Stimulated activated CD4-positive, alpha-beta T cell treated with anti-CD3 and anti-CD28 coated beads, Interleukin-15, amount 100 ng/mL, for 24 hours (primary cell): ENCODE measurements around the gene AKAP8L.

ENCODE experiments used
- DNase-seq: peaks from one replicate; pipeline ENCODE4 v3.0.0-alpha.2; 2020

The AKAP8L gene

DNA sequence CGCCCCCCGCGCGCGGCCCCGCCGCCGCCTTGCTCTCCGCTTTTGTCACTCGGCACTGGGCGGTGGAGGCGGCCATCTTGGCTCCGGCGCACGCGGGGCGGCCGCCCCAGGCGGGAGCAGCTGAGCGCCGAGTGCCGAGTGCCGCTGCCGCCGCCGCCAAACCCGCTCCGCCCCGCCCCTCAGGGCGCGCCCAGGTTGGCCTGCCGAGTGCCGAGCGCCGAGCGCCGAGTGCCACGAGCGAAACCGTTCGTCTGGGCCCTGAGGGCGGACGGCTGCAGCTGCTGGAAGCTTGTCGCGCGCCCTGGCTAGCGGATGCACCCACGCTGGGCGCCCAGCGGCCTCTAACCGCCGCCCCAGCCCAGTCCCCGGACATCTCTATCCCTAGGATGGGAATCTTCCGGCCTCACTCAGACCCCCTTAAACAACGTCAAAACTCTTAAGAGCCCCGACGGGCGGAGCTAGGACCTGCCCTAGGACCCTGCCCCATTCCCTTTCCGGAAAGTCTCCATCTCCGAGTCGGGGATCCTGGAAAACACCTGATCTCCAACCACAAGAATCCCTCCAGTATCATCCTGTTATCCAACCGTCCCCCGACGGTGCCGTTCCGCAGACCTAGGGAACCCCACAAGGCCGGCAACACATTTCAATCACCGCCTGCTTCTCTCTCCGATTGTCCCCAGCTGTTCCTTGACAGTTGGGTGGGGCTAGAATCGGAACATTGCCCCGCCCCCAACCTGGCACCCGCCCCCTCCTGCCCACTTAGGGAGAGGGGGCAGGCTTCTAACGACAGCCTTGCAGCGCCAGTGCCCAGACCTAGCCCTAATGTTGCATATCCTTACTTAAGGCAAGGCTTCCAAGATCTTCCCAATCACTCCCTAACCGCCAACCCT, 14.1 kb upstream of the AKAP8L start:
- peak; percentile 95 for DNase-seq

DNA sequence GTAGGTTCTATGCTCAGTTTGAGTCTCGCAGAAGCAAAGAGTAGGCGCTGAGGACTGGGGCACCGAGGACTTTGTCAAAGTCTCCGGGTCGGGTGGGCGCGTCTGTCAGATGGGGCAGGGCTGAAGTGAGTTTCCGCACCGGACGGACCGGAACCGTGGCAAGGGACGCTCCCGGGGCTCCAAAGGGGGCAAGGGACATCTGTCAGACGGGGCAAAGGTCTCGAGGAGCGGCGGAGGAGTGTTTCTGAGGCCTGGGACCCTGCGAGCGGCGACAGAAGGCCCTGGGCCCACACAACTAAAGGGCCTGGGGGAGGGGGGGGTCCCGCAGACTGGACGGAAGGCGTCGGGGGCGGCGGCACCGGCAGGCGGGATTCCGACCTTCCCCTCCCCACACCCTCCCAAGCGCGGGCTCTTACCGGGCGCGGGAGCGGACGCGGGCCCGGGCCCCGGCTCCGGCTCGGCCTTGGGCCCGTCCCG, 13.3 kb upstream of the AKAP8L start:
- peak; percentile 53 for DNase-seq

DNA sequence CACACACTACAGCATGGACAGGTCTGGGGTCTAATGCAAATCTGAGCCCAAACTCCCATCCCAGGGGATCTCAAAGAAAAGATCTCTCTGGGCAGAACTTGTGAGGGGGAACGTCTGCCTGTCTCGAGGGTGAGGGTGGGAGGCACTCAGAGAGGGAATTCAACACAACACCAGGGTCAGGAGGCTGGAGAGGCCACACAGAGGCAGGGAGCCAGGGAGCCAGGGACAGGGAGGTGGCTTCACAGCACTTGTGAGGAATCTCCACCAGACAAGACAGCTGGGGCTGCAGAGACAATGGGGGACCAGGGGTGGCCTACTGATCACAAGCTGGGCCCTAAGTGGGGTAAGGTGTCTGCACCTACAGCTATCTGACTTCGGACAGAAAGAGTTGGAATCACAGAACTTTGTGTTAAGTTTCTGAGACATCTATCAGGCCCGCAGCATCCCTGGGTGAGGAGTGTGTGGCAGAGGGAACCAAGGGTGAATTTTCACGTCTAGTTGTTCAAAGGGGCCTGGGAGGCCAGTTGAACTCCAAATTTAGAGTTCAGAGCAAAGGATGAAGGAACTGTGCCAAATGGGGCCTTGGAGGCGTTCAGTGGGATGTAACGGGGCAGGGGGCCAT, 12.7 kb upstream of the AKAP8L start:
- DNase-seq = no peak

DNA sequence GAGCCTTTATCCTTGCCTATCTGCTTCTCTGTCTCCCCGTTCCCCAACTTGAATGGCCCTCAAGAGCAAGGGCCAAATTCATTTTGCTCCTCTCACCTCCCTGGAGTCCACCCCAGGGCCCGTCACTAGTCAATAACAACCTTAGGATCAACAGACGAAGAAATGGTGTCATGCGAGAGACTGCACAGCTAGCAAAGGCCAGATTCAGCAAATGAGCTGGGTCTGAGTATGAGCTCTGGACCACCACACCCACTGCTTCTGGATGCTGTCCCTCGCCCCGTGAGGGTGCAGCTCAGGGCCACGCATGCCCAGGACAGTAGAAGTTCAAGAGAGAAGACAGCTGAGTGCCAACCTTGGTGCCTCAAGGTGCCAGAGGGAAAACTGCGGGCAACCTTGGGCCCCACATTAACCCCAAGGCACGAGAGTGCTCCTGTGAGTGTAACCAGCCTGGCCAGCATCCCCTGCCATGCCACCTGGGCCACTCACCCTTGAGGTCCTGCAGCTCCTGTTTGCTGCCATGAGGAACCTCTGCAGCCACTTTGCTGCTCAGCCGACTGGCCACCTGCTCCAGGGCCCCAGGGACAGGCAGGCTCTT, 11.8 kb upstream of the AKAP8L start:
- DNase-seq = no peak

DNA sequence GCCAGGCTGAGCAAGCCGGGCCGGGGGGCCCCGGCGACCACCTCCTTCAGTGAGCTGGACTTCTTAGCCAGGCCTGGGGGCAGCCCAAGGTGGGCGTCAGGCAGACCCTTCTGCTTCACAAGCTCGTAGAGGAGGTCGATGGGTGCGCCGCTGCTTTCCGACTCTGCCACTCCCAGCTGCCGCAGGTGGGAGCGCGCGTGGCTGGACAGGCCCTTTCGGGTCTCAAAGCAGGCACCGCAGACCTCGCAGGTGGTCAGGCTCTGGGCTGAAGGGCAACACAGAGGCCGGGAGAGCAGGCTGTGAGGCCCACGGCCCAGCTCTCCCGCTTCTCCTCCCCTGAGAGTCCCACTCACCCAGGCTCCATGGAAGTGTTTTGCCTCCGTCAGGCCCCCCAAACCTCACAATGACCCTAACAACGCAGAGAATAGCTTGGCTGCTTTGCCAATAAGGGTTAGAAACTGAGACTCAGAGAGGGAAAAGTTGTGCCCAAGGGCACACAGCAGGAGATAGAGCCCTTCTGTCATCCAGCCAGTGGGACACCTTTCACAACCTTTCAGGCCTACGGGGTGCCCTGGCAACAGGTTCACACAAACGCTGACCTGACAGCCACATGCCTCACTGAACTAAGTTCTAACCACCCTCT, 11.2 kb upstream of the AKAP8L start:
- DNase-seq = no peak

DNA sequence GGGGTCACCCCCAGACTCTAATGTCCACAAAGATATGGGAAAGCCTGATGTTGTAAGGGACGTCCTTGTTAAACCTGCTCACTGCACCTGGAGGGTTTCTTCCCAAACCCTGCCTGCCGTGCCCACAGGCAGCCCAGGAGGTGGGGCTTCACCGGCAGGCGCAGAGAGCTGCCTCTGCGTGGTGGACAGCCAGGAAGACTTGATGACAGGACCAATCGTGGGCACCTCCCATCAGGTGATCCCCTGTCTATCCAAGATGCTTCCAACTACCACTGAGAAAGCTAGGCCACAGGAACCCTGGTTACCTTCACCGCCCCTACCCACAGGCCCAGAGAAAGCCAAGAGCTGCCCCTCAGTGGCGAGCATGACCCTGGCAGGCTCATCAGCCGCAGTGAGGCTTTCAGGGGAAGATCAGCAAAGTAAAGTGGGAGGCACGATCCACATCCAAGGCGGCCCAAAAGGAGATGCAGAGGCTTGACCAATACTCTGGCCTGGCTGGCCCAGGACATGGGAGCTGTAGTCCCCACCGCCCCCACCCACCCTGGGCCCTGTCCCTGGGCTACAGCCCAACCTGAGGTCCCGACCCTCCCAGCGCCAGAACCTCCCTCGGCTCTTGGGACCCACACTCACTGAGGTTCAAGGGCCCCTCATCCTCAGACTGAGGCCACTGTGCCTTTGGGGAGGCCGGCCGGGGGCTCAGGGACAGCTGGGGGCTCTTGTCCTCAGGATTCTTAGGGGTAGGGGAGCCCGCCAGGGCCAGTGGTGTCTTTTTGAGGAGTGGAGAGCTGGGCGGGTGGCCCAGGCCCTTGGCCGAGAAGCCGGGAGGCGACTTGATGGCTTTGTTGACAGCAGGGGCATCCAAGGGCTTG, 10.4 kb upstream of the AKAP8L start:
- no peak for DNase-seq

DNA sequence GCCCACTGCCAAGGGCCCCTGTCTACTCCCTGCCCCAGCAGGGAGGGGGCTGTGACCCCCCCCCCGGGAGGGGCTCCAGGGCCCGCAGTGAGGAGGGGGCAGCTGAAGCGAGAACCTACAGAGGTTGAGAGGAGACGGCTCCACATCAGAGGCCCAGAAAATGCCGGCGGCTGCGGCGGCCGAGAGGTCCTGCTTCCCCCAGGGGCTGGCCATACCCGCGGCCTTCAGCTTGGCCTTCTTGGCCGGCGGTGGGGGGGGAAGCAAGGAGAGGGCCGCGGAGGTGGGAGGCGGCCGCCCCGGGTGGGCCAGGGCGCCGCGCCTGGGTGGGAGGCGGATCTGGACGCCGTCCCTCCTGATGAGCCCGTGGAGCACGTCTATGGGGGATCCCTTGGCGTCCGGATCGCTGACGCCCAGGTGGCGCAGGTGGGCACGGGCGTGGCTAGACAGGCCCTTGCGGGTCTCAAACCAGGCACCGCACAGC, 9.2 kb upstream of the AKAP8L start:
- DNase-seq = no peak

DNA sequence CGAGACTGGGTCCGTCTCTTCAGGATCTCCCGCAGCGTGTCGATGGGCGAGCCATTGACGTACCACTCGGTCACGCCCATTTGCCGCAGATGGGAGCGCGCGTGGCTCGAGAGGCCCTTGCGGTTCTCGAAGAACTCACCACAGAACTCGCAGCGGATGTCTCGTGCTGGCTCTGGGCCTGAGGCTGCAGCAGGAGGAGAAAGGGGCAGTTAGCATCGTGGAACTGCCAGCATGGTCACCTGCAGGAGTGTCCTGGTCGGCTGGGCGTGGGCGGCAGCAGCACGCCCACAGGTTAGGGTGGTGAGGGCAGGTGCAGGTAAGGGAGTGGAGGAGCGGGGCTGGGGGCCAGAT, 8.5 kb upstream of the AKAP8L start:
- no peak for DNase-seq

DNA sequence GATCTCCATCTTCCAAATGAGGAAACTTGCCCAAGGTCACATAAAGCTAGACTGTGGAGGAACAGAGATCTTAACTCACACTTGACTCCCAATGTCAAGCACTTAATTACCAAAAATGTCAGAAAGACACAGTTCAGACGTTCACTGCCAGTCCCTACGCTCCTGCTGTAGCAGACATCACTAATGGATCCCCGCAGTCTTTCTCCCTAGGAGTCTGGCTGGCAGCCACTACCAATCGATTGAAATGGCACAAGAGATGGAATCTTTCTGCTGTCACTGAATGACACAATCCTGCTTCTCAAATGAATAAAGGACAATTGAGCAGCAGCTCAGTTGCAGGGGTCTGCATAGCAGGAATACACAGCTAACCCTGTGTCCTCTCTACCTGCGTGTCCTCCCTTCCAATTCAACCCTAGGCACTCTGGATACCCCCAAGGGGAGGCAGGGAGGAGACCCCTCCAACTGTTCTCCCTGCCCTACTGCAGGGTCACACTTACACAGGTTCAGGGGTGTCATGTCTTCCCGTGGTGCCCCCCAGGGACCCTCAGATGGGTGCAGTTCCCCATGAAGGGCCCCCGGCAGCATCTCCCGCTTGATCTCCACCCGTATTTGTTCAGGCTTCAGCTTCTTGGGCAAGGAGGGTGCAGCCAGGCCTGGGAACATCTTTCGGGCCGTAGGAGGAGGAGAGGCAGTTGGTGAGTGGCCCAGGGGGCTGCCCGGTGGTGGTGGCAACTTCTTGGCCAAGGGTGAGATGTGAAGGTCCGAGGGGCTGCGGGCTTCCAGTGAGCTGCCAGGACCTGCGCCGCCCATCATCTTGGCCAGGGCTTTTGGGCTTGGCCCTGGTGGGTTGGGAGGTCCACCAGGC, 7.9 kb upstream of the AKAP8L start:
- no peak for DNase-seq

DNA sequence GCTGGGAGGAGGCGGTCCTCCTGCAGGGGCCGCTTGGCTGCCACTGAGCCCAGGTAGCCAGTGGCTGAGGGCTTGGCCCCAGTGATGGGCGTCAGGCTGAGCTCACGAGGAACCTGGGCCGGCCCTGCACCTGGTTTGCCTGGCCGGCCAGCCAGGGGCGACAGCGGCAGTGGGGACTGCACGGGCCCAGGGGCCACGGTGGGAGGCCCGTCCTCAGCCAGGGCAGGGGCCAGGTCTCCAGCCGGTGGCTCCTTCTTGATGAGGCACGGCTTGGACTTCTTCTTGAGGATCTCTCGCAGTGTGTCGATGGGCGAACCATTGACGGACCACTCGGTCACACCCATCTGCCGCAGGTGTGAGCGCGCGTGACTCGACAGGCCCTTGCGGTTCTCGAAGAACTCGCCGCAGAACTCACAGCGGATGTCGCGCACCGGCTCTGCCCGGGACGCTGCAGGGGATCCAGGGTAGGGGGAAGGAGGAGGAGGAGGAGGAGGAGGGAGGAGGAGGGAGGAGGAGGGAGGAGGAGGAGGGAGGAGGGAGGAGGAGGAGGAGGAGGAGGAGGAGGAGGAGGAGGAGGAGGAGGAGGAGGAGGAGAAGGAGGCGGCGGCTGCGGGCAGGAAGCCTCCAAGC, 6.6 kb upstream of the AKAP8L start:
- DNase-seq = no peak

DNA sequence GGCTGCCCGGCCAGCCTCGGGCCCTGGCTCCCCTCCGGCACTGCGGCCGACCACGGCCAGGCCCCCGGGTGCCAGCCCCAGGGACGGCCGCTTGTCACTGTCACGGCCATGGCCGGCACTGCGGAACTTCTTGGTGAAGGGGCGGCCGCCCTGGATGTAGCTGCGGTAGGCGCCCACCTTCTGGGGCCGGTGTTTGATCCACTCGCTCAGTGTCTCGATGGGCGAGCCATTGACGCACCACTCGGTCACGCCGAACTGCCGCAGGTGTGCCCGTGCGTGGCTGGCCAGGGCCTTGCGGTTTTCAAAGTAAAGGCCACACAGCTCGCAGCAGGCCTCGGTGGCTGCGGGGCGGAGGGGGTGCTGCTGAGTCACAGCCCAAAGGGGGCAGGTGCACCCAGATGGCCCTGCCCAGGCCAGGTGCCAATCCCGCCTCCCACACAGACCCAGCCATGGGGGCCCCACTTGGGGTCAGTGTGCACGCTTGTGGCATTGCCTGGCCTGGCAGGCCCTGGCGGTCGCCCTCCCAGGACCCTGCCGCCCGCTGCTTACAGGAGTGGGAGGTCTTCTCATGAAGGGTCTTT, 6.0 kb upstream of the AKAP8L start:
- no peak for DNase-seq

DNA sequence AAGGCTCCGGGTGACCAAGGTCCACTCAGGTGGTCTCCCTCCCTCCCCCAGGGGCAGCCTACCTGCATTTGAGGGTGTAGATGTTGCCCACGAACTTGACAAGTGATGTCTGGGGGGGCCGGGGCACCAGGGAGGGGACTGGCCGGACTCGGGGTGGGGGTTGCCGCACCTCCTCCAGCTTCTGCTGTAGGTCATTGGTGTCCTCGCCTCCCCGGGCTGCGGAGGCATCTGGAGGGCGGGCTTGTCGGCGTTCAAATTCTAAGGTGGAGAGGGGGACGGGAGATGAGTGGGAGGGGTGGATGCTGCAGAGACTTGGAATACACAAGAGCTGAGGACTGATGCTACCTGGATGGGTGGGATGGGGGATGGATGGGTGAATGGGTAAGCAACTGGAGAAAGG, 5.3 kb upstream of the AKAP8L start:
- no peak for DNase-seq

DNA sequence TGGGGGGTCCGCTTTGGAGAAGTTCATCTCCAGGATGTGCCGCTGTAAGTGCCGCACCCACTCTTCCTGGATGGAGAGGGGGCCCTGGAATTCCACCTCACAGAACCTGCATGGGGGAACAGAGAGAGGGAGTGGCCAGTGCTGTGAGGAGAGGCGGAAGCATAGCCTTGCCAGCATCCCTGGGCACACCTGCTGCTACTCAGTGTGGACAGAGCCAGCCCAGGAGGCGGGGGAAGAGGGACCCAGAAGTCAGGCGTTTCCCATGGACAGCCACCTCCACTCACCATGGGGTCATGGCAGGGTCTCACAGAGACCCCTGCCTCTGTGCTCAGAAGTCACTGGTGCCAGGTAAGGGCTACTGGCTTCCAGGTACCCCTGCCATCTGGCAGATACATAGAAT, 4.3 kb upstream of the AKAP8L start:
- no peak for DNase-seq

DNA sequence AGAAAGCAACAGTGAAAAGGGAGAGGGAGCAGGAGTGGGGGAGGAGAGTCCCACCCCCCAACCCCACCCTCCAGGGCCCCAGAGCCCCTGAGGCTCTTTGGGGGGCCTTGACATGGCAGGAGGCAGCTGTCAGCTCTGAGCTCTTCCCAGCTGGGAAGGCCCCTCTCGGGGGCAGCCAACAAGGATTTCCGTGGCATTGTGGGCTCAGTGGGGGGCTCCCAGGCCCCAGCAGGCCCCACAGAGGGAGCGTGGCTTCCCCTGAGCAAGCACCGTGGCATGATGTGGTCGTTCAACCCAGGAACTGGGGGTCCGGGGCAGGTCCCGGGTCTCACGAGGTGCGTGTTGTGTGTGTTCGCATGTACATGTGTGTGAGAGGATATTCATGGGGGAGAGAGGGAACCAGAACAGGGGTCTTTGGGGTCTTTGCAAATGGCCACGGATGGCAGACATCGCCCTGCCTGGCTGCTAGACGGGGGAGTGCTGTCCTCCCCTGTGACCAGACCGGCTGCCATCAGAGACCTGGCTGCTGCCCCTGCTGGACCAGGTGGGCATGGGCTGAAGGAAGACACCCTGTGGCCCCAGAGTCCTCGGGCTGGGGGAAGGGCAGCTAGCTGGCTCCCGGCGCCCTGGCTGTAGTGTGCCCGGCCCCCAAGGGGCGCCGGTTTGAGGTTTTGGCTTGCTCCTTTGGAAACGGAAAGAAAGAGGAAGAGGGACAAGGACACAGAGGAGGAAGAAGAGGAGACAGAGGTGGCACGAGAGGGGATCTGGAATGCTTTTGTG, 3.7 kb upstream of the AKAP8L start:
- no peak for DNase-seq

DNA sequence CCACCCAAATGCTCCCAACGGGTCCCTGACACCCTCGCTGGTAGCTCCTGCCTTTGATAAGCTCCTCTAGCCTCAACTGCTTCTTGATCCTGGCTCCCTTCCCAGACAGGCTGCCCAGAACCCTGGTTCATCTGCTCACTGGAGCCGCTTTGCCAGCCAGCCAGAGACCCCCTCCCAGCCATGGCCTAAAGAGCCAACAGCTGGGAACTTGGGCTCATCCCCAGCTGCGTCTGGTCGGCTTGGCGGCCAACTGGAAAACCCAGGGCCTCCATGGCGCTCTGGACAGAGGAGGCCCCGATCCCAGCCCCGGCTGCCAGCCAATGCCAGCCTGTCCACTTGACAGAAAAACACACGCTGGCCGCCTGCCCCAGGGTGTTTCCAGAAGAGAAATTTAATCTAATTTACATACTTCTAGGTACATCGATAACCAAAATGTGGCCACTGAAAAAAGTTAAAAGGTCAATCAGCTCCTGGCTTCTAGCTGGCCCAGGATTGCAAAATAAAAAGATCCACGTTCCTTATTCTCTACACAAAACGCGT, 3.0 kb upstream of the AKAP8L start:
- DNase-seq = no peak

DNA sequence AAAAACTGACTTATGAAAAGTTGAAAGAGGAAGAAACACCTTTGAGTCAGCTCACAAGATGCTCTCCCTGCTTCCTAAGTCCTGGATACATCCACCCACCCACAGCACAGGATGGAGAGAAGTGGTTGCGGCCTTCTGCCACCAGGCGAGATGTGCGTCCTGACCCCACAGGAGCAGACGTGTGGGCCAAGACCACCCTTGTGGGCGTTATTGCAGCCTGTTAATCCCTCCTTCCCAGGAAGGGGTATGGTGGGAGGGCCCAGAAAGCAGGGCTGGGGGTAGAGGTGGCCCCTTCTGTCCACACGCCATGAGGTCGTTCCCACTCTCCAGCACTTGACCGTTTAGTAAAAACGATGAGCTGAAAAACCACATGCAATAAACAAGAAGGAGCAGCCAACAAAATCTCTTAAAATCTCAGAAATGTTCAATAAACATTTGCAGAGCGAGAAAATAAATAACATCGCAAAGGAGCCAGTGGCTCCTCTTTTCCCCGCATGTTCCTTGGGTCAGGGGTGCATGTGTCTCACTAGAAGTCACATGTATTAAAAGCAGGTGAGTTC, 2.4 kb upstream of the AKAP8L start:
- no peak for DNase-seq

DNA sequence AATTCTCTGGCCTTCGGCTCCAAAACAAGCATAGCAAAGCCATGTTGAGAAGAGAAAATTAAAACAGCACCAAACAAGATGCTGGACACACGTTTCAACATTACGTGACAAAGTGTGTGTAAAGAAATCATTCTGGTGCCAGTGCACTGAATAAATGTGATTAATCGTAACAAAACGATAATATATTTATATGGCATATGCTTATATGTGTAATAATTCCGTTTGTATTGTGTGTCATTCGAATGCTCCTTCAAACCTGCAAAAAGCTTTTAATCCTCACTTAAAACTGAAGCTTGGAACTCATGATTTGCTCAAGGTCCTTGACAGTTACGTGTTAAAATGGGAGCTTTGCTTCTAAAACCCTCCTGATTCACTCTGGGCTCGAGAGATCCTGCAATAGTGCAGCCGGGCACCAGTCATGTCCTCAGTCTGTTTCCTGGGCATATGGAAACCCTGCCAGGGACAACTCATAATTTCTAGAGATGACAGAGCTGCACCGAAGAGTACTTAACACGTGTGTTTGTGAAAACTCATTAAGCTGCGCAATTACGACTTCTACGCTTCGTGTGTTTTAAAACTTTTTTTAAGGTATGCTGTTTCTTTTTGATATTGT, 731 bp upstream of the AKAP8L start:
- DNase-seq = no peak

DNA sequence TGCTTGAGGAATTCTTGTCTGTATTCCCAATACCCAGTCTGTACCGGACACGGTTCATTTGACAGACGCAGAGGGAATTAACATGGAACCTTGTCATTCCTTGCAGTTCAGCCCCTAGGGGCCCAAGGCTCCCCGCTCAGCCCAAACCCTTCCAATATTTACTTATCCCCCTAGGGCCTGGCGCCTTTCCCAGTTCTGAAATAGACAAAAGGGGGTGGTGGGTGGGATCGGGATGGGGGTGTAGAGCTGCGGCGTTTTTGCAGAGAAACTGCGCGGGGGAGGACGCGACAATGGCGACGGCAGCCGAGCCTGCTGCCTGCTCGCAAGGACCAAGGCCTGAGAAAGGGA, 583 bp downstream of the AKAP8L start:
- no peak for DNase-seq

DNA sequence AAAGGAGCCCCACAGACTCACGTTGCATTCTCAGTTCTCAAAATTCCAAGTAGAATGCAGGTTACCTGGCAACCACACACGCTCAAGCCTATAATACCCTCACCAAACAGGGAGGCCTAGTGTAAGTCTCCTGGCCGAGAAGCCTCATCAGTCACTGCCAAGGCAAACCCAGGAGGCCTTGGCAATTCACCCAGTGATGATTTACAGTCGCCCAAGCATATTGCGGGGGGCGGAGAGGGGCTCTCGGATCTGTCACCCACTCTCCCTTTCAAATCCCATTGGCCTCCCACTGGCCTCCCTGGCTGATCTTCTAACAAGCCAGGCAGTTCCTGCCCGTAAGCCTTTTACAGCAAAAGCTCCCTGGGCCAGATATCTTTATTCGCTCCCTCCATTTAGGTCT, 1.1 kb downstream of the AKAP8L start:
- no peak for DNase-seq
